C4-2B (cell line): ENCODE results near the gene AFF3.

Source experiments
- CTCF ChIP-seq: fragments of 450-650 bp; conservative IDR thresholded peaks from 2 replicates; pipeline ENCODE4 v1.5.1; 2017; ENCODE audit warnings: mild to moderate bottlenecking
- ZFX ChIP-seq: fragments of 450-650 bp; IDR thresholded peaks from 2 replicates; pipeline ENCODE4 v1.6.1; 2017

- no peak for TF ChIP-seq CTCF
- TF ChIP-seq ZFX = no peak
These were observed 31.6 kb upstream of the AFF3 start for GRCh38 chr2:100174026-100174431.
